ENCODE data around the gene NBAS.

NBAS gene

DNA sequence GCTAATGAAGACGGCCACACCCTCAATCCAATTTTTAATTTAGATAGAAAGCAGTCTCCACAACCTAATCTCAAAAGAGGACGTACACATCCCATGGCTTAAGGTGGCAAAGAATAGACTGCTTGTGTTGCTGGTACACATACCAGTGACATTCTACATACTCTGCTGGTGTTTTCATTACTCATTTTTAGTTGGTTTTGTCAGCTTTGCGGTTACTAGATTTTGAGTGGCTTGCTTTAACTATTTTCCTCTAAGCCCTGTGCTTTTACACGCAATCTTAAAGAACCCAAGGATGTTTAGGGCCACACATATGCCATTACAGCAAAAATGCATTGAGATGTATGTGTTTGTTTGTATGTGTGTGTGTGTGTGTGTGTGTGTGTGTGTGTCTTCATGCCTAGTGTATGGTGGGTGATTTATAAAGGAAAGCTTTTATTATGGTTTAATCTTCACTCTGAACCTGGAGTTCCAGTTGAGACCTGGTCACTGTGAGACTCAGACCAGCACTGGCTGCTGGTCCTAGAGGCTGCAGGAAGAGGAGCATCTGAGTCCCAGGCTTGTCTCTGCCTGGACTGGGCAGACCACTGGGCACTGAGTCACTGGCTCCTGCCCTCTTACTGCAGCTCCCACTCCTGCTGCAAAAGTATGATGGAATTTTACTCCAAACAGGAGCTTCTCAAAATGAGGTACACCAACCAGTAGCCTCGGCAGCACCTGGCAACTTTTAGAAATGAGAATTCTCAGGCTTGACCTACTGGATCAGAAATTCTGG, 415.9 kb downstream of the NBAS start:
- TF ChIP-seq, protein P1, sequence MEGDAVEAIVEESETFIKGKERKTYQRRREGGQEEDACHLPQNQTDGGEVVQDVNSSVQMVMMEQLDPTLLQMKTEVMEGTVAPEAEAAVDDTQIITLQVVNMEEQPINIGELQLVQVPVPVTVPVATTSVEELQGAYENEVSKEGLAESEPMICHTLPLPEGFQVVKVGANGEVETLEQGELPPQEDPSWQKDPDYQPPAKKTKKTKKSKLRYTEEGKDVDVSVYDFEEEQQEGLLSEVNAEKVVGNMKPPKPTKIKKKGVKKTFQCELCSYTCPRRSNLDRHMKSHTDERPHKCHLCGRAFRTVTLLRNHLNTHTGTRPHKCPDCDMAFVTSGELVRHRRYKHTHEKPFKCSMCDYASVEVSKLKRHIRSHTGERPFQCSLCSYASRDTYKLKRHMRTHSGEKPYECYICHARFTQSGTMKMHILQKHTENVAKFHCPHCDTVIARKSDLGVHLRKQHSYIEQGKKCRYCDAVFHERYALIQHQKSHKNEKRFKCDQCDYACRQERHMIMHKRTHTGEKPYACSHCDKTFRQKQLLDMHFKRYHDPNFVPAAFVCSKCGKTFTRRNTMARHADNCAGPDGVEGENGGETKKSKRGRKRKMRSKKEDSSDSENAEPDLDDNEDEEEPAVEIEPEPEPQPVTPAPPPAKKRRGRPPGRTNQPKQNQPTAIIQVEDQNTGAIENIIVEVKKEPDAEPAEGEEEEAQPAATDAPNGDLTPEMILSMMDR (conservative IDR thresholded peaks at IDR 0.05; ENCODE audit: low read length): no peak
- no peak overlapping the region for H3K4me3 ChIP-seq (ENCODE audit: low read length)
- DNase-seq (ENCODE audit: low read depth): no peak

DNA sequence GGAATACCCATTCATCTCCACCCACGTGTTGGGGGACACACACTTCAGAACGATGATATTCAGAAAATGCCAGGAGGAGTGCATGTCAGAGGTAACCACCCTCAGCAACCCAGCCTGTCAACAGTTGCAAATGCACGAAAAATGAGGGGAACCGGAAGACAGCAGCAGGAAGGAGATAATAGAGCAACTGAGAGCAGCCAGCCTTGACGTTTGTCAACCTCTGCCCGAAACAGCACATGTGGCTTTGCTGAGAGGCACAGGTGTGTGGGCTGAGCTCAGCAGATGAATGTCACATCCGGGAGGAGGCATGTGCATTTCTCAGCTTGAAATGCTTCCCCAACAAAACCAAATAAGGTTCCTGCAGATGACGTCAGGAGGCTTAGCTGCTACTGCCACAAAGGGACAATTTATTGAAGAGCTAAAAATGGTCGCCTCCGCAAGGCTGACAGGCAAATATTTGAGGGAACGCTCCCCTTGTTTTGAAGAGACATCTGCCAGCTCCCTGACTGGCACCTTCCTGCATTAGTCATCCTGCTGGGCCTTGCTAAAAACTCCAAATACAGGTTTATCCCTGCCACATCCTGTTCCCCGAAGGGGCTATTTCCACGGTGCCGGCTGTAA, 419.0 kb downstream of the NBAS start:
- no peak for DNase-seq (ENCODE audit: low read depth)
- H3K4me3 ChIP-seq (ENCODE audit: low read length): no peak overlapping the region
- TF ChIP-seq, protein P1 (conservative IDR thresholded peaks at IDR 0.05; ENCODE audit: low read length): no peak

DNA sequence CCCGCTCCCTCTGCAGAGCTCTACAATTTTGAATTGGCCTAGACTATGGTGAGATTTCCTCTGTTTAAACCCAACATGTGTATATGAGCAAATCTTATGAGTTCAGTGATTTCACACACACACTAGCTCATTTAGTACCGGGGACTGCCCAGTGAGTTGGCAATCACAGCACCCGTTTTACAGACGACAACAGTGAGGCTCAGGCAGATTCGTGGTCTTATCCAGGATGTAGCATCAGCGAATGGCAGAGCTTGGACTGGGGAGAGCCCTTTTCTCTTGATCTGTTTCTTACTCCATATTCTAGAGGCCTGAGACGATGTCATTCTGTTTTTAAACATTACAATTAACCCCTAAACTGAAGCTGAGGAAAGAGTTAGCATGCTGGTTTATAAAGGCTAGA, 419.9 kb downstream of the NBAS start:
- TF ChIP-seq, protein P1 (conservative IDR thresholded peaks at IDR 0.05; ENCODE audit: low read length): no peak
- DNase-seq (ENCODE audit: low read depth): no peak
- no peak overlapping the region for H3K4me3 ChIP-seq (ENCODE audit: low read length)

DNA sequence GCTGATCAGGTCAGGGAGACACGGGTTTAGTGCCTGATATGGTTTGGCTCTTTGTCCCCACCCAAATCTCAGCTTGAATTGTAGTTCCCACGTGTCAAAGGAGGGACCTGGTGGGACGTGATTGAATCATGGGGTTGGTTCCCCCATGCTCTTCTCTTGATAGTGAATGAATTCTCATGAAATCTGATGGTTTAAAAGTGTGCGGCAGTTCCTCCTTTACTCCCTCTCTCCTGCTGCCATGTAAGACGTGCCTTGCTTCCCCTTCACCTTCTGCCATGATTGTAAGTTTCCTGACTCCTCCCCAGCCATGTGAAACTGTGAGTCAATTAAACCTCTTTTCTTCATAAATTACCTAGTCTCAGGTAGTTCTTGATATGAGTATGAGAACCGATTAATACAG, 424.5 kb downstream of the NBAS start:
- no peak for DNase-seq (ENCODE audit: low read depth)
- TF ChIP-seq, protein P1 (conservative IDR thresholded peaks at IDR 0.05; ENCODE audit: low read length): no peak

DNA sequence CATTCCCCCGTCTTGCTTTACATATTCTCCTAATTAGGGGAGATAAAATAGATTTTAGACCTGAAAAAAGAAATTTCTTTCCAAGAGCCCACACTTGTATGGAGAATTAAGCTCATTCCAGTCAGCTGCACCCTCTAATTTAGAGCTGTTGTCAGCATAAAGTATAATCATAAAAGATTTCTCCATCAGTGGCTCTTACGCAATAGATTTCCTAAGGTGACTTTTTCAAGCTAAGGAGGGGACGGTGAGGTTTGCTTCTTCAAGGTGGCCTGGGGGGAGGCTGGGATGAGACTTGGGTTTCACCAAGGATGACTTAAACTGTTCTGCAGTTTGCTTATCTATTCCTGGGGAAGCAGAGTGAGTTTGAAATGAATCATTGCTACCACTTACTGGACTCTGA, 426.2 kb downstream of the NBAS start:
- no peak for DNase-seq (ENCODE audit: low read depth)
- TF ChIP-seq, protein P1 (conservative IDR thresholded peaks at IDR 0.05; ENCODE audit: low read length): no peak
- H3K4me3 ChIP-seq (ENCODE audit: low read length): no peak overlapping the region

More for the DNA sequence above, 424.5 kb downstream of the NBAS start:
- no peak overlapping the region for H3K4me3 ChIP-seq (ENCODE audit: low read length)

DNA sequence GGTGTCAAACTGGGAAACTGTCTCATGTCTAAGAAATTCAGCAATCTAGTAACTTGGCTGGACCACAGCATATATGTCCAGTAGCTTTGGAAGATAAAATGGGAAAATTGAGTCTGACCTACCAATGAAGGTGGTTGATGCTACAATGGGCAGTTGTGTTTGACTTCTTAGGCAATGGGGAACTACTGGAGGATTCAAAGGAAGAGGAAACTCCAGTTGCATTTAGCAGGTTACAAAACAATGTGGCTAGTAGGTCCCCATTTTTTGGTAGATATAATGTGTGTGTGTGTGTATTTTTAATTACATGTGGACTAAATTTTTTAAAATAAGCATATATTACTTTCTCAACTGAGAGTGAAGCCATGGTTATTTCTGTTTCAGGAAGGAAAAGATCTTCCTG, 427.7 kb downstream of the NBAS start:
- TF ChIP-seq, protein P1 (conservative IDR thresholded peaks at IDR 0.05; ENCODE audit: low read length): no peak
- DNase-seq (ENCODE audit: low read depth): no peak
- no peak overlapping the region for H3K4me3 ChIP-seq (ENCODE audit: low read length)

DNA sequence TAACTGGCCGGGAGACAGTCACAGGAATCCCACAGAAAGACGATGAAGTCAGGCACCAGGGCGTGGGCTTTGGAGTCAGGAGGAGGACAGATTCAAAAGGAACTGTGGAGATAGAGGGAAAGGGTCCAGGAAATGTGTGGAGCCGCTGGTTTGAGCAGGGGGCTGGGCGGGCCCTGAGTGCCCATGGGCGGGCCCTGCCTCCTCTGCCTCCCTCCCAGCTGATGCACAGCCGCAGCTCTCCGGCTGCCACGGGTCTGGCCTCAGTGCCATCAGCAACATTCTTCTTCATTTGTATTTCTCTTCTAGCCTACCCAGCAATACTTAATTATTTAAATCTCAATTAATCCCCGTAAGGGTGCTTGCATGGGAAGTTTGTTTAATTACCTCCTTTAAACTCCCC, 432.3 kb downstream of the NBAS start:
- TF ChIP-seq, protein P1 (conservative IDR thresholded peaks at IDR 0.05; ENCODE audit: low read length): no peak

More for the DNA sequence above, 432.3 kb downstream of the NBAS start:
- DNase-seq (ENCODE audit: low read depth): no peak
- H3K4me3 ChIP-seq (ENCODE audit: low read length): no peak overlapping the region
